Tibial nerve (tissue), 4 donors: Measurements from ENCODE around the gene OBSCN. TPM values are rescaled to one million over a fixed set of nuclear protein-coding genes. Genes with fewer than 3 reads are reported as not detected.
A peak's percentile ranks its signal among the peaks of the same experiment; 100 is the strongest.

Source experiments
- DNase-seq, 2 donors: peaks; one replicate each; pipeline ENCODE4 v3.0.0-alpha.2; 2019; ENCODE audit warnings: low spot score in 2 of 2
- H3K27ac ChIP-seq, 4 donors: fragments of 200-600 bp; sonication (generic) in 3 of 4; one replicate each; pipeline ENCODE4 v1.5.1; 2017 to 2019; ENCODE audit warnings: mild to moderate bottlenecking in 1 of 4
- H3K27me3 ChIP-seq, 2 donors: fragments of 200-600 bp; sonication (generic) in 1 of 2; one replicate each; pipeline versions ENCODE4 v1.5.1 to v1.6.0; 2017 to 2019
- H3K36me3 ChIP-seq, 3 donors: fragments of 200-600 bp; sonication (generic); one replicate each; pipeline ENCODE4 v1.5.1; 2018 to 2019
- H3K4me1 ChIP-seq, 4 donors: fragments of 200-600 bp; sonication (generic) in 3 of 4; one replicate each; pipeline ENCODE4 v1.5.1; 2017 to 2019
- H3K4me3 ChIP-seq, 4 donors: fragments of 200-600 bp; sonication (generic) in 3 of 4; one replicate each; pipeline ENCODE4 v1.5.1; 2017 to 2019; ENCODE audit warnings: mild to moderate bottlenecking in 1 of 4, moderate library complexity in 1 of 4
- H3K9me3 ChIP-seq, 4 donors: fragments of 200-600 bp; sonication (generic) in 3 of 4; one replicate each; pipeline ENCODE4 v1.5.1; 2017 to 2019
- EP300 ChIP-seq, 2 donors: sonication (generic); formaldehyde crosslinking; IDR thresholded peaks; one replicate each; pipeline ENCODE4 v1.6.1; 2017; ENCODE audit warnings: antibody characterized with exemption in 2 of 2, mild to moderate bottlenecking in 1 of 2
- POLR2A ChIP-seq, 2 donors: fragments of 450-650 bp; IDR thresholded peaks; one replicate each; pipeline ENCODE4 v1.6.1; 2017; ENCODE audit warnings: antibody characterized with exemption in 2 of 2, mild to moderate bottlenecking in 2 of 2, moderate library complexity in 2 of 2
- WGBS, 2 donors: methylation state at CpG; one replicate each; pipeline ENCODE4 v1.1.5; 2018; 5-methylcytosine and 5-hydroxymethylcytosine counted together
- total RNA-seq, 4 donors: library from RNA; depleted of rRNA; stranded (reverse); fragments of >200 nt; gene quantifications; one replicate each; pipeline ENCODE4 v1.1.0, GENCODE V29; 2016
- TF ChIP-seq, protein P1 (sequence below), 5 experiments: fragments of 200-600 bp in 3 of 5; fragments of 450-650 bp in 2 of 5; sonication (generic) in 3 of 5; IDR thresholded peaks; one replicate each; pipeline ENCODE4 v1.5.1; 2016 to 2019; ENCODE audit warnings: antibody characterized with exemption in 5 of 5, mild to moderate bottlenecking in 3 of 5, moderate library complexity in 2 of 5

The OBSCN gene
- total RNA-seq, 4 donors from 2014 or later: 8.5 to 22.6 (median 19.0) TPM

DNA sequence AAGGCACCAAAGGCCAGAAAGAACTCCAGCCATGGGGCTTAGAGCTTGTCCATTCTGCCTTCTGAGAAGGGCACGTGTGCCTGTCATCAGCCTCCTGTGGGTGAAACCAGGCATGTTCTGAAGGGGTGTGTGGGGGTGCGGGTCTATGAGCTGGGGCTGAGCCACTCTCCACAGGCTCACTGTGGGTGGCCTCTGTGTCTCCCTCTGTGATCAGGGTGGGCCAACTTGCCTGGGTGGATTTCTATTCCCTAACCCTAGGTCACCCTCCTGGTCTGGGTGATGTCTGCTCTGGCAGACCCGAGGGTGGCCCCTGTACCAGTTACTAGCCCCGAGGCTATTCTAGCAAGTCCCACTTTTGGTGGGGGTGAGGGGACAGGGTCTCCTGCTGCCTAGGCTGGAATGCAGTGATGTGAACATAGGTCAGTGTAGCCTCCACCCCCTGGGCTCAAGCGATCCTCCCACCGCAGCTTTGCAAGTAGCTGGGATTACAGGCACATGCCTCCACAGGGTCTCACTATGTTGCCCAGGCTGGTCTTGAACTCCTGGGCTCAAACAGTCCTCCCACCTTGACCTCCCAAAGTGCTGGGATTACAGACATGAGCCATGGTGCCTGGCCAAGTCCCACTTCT, 104.4 kb downstream of the OBSCN start:
- TF ChIP-seq EP300 (IDR thresholded peaks at IDR 0.05) (no peak), POLR2A (IDR thresholded peaks at IDR 0.05) (no peak)
- TF ChIP-seq, protein P1, sequence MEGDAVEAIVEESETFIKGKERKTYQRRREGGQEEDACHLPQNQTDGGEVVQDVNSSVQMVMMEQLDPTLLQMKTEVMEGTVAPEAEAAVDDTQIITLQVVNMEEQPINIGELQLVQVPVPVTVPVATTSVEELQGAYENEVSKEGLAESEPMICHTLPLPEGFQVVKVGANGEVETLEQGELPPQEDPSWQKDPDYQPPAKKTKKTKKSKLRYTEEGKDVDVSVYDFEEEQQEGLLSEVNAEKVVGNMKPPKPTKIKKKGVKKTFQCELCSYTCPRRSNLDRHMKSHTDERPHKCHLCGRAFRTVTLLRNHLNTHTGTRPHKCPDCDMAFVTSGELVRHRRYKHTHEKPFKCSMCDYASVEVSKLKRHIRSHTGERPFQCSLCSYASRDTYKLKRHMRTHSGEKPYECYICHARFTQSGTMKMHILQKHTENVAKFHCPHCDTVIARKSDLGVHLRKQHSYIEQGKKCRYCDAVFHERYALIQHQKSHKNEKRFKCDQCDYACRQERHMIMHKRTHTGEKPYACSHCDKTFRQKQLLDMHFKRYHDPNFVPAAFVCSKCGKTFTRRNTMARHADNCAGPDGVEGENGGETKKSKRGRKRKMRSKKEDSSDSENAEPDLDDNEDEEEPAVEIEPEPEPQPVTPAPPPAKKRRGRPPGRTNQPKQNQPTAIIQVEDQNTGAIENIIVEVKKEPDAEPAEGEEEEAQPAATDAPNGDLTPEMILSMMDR (IDR thresholded peaks at IDR 0.05): no peak
- WGBS, 2 donors: 97 to 100% methylated on average over 5 to 6 of the region's 6 CpGs
- Histone ChIP-seq H3K27ac (no peak overlapping the region), H3K9me3 (peaks cover 0 to 24% (median 4%) of the 10 kb centered on the region in 4 donors), H3K27me3 (no peaks in the 10 kb centered on the region), H3K36me3 (peaks cover 0 to 8% (median 0%) of the 10 kb centered on the region in 3 donors), H3K4me3 (no peak overlapping the region), H3K4me1 (no peaks in the 10 kb centered on the region)
- DNase-seq: peak in 1 of 2 donors; percentile 6

DNA sequence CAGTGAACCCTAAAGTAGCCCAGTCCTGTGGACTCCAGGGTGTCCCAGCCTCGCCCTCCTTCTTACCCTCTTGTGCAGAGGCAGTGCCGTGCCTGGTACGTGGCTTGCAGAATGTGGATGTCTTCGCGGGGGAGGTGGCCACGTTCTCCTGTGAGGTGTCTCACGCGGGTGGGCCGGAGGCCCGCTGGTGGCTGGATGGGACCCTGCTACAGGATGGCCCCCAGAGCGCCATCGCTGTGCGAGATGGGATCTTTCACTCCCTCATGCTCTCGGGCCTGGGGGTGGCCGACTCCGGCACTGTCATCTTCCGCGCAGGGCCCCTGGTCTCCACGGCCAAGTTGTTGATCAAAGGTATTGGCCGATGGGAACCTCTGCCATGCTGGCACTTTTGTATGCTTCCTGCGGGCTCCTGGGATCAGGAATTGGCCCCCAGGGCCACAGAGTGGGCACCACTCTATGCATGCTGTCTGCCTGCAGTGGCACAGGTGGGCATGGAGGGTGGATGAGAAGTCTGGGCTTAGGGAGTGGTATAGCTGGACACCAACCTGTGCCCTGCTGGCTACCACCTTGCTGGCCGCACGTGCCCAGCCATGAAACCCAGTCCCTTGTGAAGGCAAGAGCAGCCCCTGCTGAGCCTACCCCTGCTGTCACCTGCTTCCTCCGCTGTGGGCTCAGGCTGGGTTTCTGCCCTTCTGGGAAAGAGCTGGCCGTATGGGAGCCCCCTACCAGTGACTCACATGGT, 105.9 kb downstream of the OBSCN start:
- WGBS, 2 donors: 95 to 99% methylated on average over 14 to 25 of the region's 25 CpGs

DNA sequence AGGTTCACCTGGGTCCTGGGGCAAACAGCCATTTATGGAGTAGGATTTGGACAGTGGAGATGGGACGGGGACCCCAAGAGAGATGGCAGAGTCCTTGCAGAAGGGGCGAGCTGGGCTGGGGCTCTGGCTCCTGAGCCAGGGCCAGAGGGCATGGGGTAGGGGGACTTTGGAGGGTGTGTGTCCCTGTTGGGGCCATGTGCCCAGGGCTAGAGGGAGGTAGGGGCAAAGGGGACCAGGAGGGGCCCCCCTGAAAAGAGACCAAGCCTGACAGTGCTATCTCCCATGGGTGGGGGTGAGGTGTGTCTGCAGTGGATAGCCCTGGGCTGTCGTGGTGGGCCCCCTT, 106.4 kb downstream of the OBSCN start:
- 85 to 86% methylated on average over 3 of the region's 3 CpGs for WGBS, 2 donors
- no peak overlapping the region for H3K4me3 ChIP-seq
- TF ChIP-seq POLR2A (IDR thresholded peaks at IDR 0.05) (no peak), EP300 (IDR thresholded peaks at IDR 0.05) (no peak)
- TF ChIP-seq, protein P1 (IDR thresholded peaks at IDR 0.05): no peak
- H3K9me3 ChIP-seq: peaks cover 0 to 27% (median 4%) of the 10 kb centered on the region in 4 donors
- no peaks in the 10 kb centered on the region for H3K4me1 ChIP-seq
- H3K36me3 ChIP-seq: peaks cover 0 to 26% (median 0%) of the 10 kb centered on the region in 3 donors
- DNase-seq: no peak
- no peaks in the 10 kb centered on the region for H3K27me3 ChIP-seq
- no peak overlapping the region for H3K27ac ChIP-seq

More for the DNA sequence above, 105.9 kb downstream of the OBSCN start:
- Histone ChIP-seq H3K27me3 (no peaks in the 10 kb centered on the region), H3K4me3 (no peak overlapping the region), H3K4me1 (no peaks in the 10 kb centered on the region), H3K27ac (peak overlapping the region in 1 of 4 donors; percentile 43), H3K9me3 (peaks cover 0 to 27% (median 4%) of the 10 kb centered on the region in 4 donors), H3K36me3 (peaks cover 0 to 20% (median 0%) of the 10 kb centered on the region in 3 donors)
- no peak for DNase-seq
- TF ChIP-seq EP300 (IDR thresholded peaks at IDR 0.05) (no peak), POLR2A (IDR thresholded peaks at IDR 0.05) (no peak)
- TF ChIP-seq, protein P1 (IDR thresholded peaks at IDR 0.05): no peak

DNA sequence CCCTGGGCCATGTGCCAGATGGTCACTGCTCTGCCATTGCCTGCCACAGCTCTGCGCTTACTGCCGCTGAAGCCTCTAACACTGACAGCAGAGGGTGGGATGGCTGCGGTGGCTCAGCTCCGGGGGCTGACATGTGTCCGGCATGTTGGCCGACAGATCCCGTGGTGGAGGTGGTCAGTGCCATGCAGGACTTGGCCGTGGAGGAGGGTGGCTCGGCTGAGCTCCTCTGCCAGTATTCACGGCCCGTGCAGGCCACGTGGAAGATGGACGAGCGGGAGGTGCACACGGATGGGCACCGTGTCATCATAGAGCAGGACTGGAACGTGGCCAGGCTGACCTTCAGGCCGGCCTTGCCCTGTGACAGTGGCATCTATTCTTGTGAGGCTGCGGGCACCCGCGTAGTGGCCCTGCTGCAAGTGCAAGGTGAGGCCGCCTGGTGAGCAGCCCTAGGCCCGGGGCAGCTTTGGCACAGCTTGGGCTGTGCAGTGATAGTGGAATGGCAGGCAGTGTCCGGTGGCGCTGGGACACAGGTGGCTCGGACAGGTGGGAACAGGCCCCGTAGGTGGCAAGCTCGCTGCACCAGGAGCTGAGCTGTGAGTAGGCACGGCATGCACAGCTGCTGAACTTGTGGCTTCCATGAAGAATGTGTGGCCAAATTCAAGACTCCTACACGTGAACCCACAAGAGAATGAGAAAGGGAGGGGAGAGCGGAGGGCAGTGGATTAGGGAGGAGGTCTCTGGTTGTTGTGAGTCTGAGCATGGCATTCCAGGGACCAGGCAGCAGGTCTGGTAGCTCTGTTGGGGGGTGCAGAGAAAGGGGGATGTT, 107.0 kb downstream of the OBSCN start:
- Histone ChIP-seq H3K9me3 (peaks cover 0 to 27% (median 4%) of the 10 kb centered on the region in 4 donors), H3K36me3 (peaks cover 0 to 31% (median 0%) of the 10 kb centered on the region in 3 donors), H3K4me3 (no peak overlapping the region), H3K27ac (no peak overlapping the region), H3K4me1 (no peaks in the 10 kb centered on the region), H3K27me3 (no peaks in the 10 kb centered on the region)
- no peak for TF ChIP-seq POLR2A (IDR thresholded peaks at IDR 0.05)
- DNase-seq: peak in 1 of 2 donors; percentile 11
- 89 to 92% methylated on average over 24 to 30 of the region's 31 CpGs for WGBS, 2 donors

DNA sequence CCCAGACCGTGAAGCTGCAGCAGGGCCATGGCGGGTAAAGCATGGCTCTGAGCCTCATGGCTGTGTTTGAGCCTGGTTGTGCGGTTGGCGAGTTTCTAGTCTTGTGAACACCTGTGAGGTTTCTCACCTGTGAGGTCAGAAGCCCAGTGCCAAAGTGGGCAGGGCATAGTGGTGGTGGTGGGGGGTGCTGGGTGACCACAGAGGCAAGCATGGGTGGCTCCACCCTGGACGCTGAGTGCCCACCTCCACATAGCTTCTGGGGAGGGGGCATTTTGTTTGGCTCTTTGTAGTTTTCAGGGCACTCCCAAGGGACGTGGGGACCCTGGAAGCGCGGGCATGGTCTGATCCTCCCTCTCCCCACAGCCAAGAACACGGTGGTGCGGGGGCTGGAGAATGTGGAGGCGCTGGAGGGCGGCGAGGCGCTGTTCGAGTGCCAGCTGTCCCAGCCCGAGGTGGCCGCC, 107.7 kb downstream of the OBSCN start:
- H3K4me3 ChIP-seq: no peak overlapping the region
- TF ChIP-seq EP300 (IDR thresholded peaks at IDR 0.05): no peak
- H3K36me3 ChIP-seq: peaks cover 0 to 38% (median 0%) of the 10 kb centered on the region in 3 donors
- 87 to 91% methylated on average over 16 to 17 of the region's 17 CpGs for WGBS, 2 donors
- no peaks in the 10 kb centered on the region for H3K4me1 ChIP-seq
- H3K9me3 ChIP-seq: peaks cover 0 to 27% (median 4%) of the 10 kb centered on the region in 4 donors
- no peaks in the 10 kb centered on the region for H3K27me3 ChIP-seq
- peak in 1 of 2 donors; percentile 4 for DNase-seq
- no peak overlapping the region for H3K27ac ChIP-seq
